Measurements from ENCODE around the gene CAMK2B. TPM values are rescaled to one million over a fixed set of nuclear protein-coding genes. Genes with fewer than 3 reads are reported as not detected.

Gene CAMK2B
- total RNA-seq, 1 experiment from 2014 or later: 0.02 TPM

- no peak for DNase-seq (ENCODE audit: low read depth)
Observed at GRCh38 chr7:44232901-44233715, 92.3 kb downstream of the CAMK2B start.

GRCh38 chr7:44232396-44232795, 93.0 kb downstream of the CAMK2B start:
- DNase-seq (ENCODE audit: low read depth): no peak

GRCh38 chr7:44231088-44231487, 94.3 kb downstream of the CAMK2B start:
- DNase-seq (ENCODE audit: low read depth): no peak

GRCh38 chr7:44230286-44230685, 95.1 kb downstream of the CAMK2B start:
- DNase-seq (ENCODE audit: low read depth): no peak

- DNase-seq (ENCODE audit: low read depth): no peak
Observed at GRCh38 chr7:44229546-44230105, 95.8 kb downstream of the CAMK2B start.

GRCh38 chr7:44228571-44229350, 96.6 kb downstream of the CAMK2B start:
- DNase-seq (ENCODE audit: low read depth): no peak

- DNase-seq (ENCODE audit: low read depth): no peak
Observed at GRCh38 chr7:44227911-44228310, 97.5 kb downstream of the CAMK2B start.

GRCh38 chr7:44226396-44226753, 99.0 kb downstream of the CAMK2B start:
- no peak for DNase-seq (ENCODE audit: low read depth)

GRCh38 chr7:44225566-44226395, 99.6 kb downstream of the CAMK2B start:
- DNase-seq (ENCODE audit: low read depth): no peak

- DNase-seq (ENCODE audit: low read depth): no peak
Observed at GRCh38 chr7:44224974-44225565, 100.3 kb downstream of the CAMK2B start.

GRCh38 chr7:44224080-44224973, 101.1 kb downstream of the CAMK2B start:
- no peak for DNase-seq (ENCODE audit: low read depth)

- no peak for DNase-seq (ENCODE audit: low read depth)
Observed at GRCh38 chr7:44223362-44224079, 101.9 kb downstream of the CAMK2B start.

- DNase-seq (ENCODE audit: low read depth): no peak
Observed at GRCh38 chr7:44222776-44223261, 102.6 kb downstream of the CAMK2B start.

- no peak for DNase-seq (ENCODE audit: low read depth)
Observed at GRCh38 chr7:44222074-44222473, 103.3 kb downstream of the CAMK2B start.

- no peak for DNase-seq (ENCODE audit: low read depth)
Observed at GRCh38 chr7:44221231-44221791, 104.1 kb downstream of the CAMK2B start.

- DNase-seq (ENCODE audit: low read depth): no peak
Observed at GRCh38 chr7:44220358-44221112, 104.9 kb downstream of the CAMK2B start.

- DNase-seq (ENCODE audit: low read depth): no peak
Observed at GRCh38 chr7:44220046-44220357, 105.4 kb downstream of the CAMK2B start.

- no peak for DNase-seq (ENCODE audit: low read depth)
Observed at GRCh38 chr7:44219371-44220045, 105.9 kb downstream of the CAMK2B start.

Measured in HT1080 (cell line).